HCT116 (cell line): ENCODE data around the gene AFF1. TPM values are rescaled to one million over a fixed set of nuclear protein-coding genes. Genes with fewer than 3 reads are reported as not detected.
"Not testable (repeated sequence)": the region's sequence is repeated elsewhere in the genome, so short reads cannot be mapped to it uniquely, and the experiment has no call there.

Experiments used
- ATAC-seq: fragments of 200-7000 bp; cut with Tn5 transposase; 2 replicates; pipeline ENCODE4 v1.9.1; 2020; ENCODE audit warnings: mild to moderate bottlenecking, moderate library complexity
- BruUV-seq: library from RNA; stranded (reverse); fragments of 400-500 nt; replicated peaks from 2 replicates; lab custom pipeline; 2021; lab: Mats Ljungman, UMichigan
- CTCF ChIA-PET: fragments of 300-600 bp; sonication (Branson Sonifier 250); formaldehyde crosslinking; loops from one replicate; lab custom pipeline; 2021; ENCODE audit warnings: antibody characterized with exemption; lab: Charles Lee
- POLR2A ChIA-PET: fragments of 300-600, 350-600 bp; sonication (Branson Sonifier 250); formaldehyde crosslinking; loops from one replicate; lab custom pipeline; 2021; ENCODE audit warnings: antibody characterized with exemption; lab: Charles Lee
- RAD21 ChIA-PET, 2 experiments: fragments of 300-600 bp; sonication (Branson Sonifier 250); formaldehyde crosslinking; loops; one replicate each; lab custom pipeline; 2023; ENCODE audit warnings: low total read pairs in 2 of 2; ENCODE audit not compliant: uncharacterized antibody in 2 of 2, unreplicated experiment in 2 of 2, low non-redundant PET in 1 of 2; lab: Charles Lee
- DNase-seq: peaks from one replicate; pipeline ENCODE4 v3.0.0-alpha.2; 2010; ENCODE audit warnings: low read depth, low spot score
- H2AFZ ChIP-seq: fragments of 200-600 bp; shearing (Covaris generic), sonication (generic); 2 replicates; pipeline ENCODE4 v1.6.1; 2017; ENCODE audit warnings: low read depth, mixed run types, mixed read lengths, antibody characterized with exemption, low read length; ENCODE audit not compliant: poor library complexity, severe bottlenecking
- H3K27ac ChIP-seq: 2 replicates; pipeline ENCODE4 v1.5.1; 2012; ENCODE audit warnings: low read depth, low read length
- H3K27me3 ChIP-seq: fragments of 200-600 bp; sonication (generic); 2 replicates; pipeline ENCODE4 v1.6.1; 2016; ENCODE audit warnings: mixed run types, low read length, mixed read lengths; ENCODE audit not compliant: insufficient read depth
- H3K36me3 ChIP-seq, 2 experiments: fragments of 200-500 bp in 1 of 2; fragments of 200-600 bp in 1 of 2; sonication (Bioruptor generic) in 1 of 2; sonication (generic) in 1 of 2; 2 replicates each; pipeline versions ENCODE4 v1.5.1 to v1.6.1; 2014 to 2016; ENCODE audit warnings: low read length in 2 of 2, inconsistent platforms in 1 of 2, mixed read lengths in 1 of 2, mixed run types in 1 of 2; ENCODE audit not compliant: insufficient read depth in 2 of 2, control insufficient read depth in 1 of 2
- H3K4me1 ChIP-seq, 2 experiments: fragments of 200-600 bp in 1 of 2; sonication (generic) in 1 of 2; 2 replicates each; pipeline versions ENCODE4 v1.5.1 to v1.6.1; 2012 to 2017; ENCODE audit warnings: low read length in 2 of 2, inconsistent platforms in 1 of 2, mild to moderate bottlenecking in 1 of 2, mixed read lengths in 1 of 2, mixed run types in 1 of 2, moderate library complexity in 1 of 2; ENCODE audit not compliant: insufficient read depth in 2 of 2, control insufficient read depth in 1 of 2
- H3K4me2 ChIP-seq: fragments of 200-600 bp; sonication (generic); 2 replicates; pipeline ENCODE4 v1.6.1; 2017; ENCODE audit warnings: mixed run types, low read length, mixed read lengths
- H3K4me3 ChIP-seq, 2 experiments: fragments of 200-600 bp in 1 of 2; sonication (generic) in 1 of 2; replicated peaks in 1 of 2; 2 replicates each; pipeline ENCODE4 v1.5.1; 2011 to 2016; ENCODE audit warnings: low read length in 2 of 2, control low read depth in 1 of 2, low read depth in 1 of 2, mild to moderate bottlenecking in 1 of 2, mixed read lengths in 1 of 2, mixed run types in 1 of 2
- H3K79me2 ChIP-seq: fragments of 200-600 bp; sonication (generic); 2 replicates; pipeline ENCODE4 v1.6.1; 2017; ENCODE audit warnings: mild to moderate bottlenecking, mixed run types, low read length, moderate library complexity, mixed read lengths; ENCODE audit not compliant: insufficient read depth
- H3K9ac ChIP-seq: fragments of 200-600 bp; sonication (generic); 2 replicates; pipeline ENCODE4 v1.6.1; 2016; ENCODE audit warnings: low read length, mixed read lengths
- H3K9me2 ChIP-seq: fragments of 200-600 bp; sonication (generic), shearing (Covaris generic); 2 replicates; pipeline ENCODE4 v1.6.1; 2017; ENCODE audit warnings: mixed run types, mild to moderate bottlenecking, moderate library complexity; ENCODE audit not compliant: insufficient read depth
- H3K9me3 ChIP-seq, 2 experiments: fragments of 200-500 bp in 1 of 2; fragments of 200-600 bp in 1 of 2; sonication (Bioruptor generic) in 1 of 2; sonication (generic) in 1 of 2; 2 replicates each; pipeline ENCODE4 v1.6.1; 2014 to 2017; ENCODE audit warnings: low read length in 2 of 2, mixed read lengths in 2 of 2, inconsistent platforms in 1 of 2, low read depth in 1 of 2, mild to moderate bottlenecking in 1 of 2, mixed run types in 1 of 2, moderate library complexity in 1 of 2; ENCODE audit not compliant: control insufficient read depth in 1 of 2, insufficient read depth in 1 of 2
- H4K20me1 ChIP-seq: fragments of 200-600 bp; sonication (generic), shearing (Covaris generic); 2 replicates; pipeline ENCODE4 v1.6.1; 2017; ENCODE audit warnings: mixed run types, mild to moderate bottlenecking, moderate library complexity; ENCODE audit not compliant: insufficient read depth
- ATF3 ChIP-seq: IDR thresholded peaks from 2 replicates; pipeline ENCODE4 v1.6.1; 2012
- REST ChIP-seq: IDR thresholded peaks from 2 replicates; pipeline ENCODE4 v1.6.1; 2012; ENCODE audit warnings: low read depth
- YY1 ChIP-seq: IDR thresholded peaks from 2 replicates; pipeline ENCODE4 v1.6.1; 2011; ENCODE audit warnings: low read length, low read depth, moderate library complexity, mild to moderate bottlenecking; ENCODE audit not compliant: insufficient replicate concordance; ENCODE audit errors: extremely low read depth
- intact Hi-C: fragments of 100-400 bp; cut with micrococcal nuclease; formaldehyde crosslinking; loops from 2 replicates; pipeline ENCODE4 v1.10.0; 2022
- total RNA-seq: library from RNA; stranded (reverse); gene quantifications from one replicate; pipeline ENCODE4 v1.2.1, GENCODE V29; 2021; ENCODE audit not compliant: unreplicated experiment

The AFF1 gene
- total RNA-seq, 1 experiment from 2014 or later: 43.1 TPM

GRCh38 chr4:87081826-87082225 lies 147.0 kb downstream of the AFF1 start (continued):
- TF ChIP-seq REST (no peak), ATF3 (no peak), YY1 (no peak)

- BruUV-seq, H3K9me2 ChIP-seq, H3K9me3 ChIP-seq, H3K27me3 ChIP-seq, H3K36me3 ChIP-seq, H3K27ac ChIP-seq, intact Hi-C loops, H3K4me2 ChIP-seq, RAD21 ChIA-PET, ATAC-seq, H3K4me1 ChIP-seq, H3K4me3 ChIP-seq, DNase-seq, H3K9ac ChIP-seq, H4K20me1 ChIP-seq, H3K79me2 ChIP-seq, CTCF ChIA-PET, H2AFZ ChIP-seq: not testable (repeated sequence)
- POLR2A ChIA-PET: interaction anchor here (0.7 kb wide), 1 partner anchor 14 kb away, joined by 3 read pairs; no protein-coding TSS in a partner anchor
Measured at GRCh38 chr4:87085732-87086131, 150.9 kb downstream of the AFF1 start.
